Neutrophil (primary cell): ENCODE data around the gene MAN2C1.

ENCODE experiments used
- H3K27ac ChIP-seq: fragments of 200-600 bp; sonication (generic); 2 replicates; pipeline ENCODE4 v1.5.1; 2016; ENCODE audit warnings: mild to moderate bottlenecking, moderate library complexity
- H3K27me3 ChIP-seq: fragments of 200-600 bp; sonication (generic); 2 replicates; pipeline ENCODE4 v1.6.0; 2016; ENCODE audit warnings: mild to moderate bottlenecking
- H3K36me3 ChIP-seq: fragments of 200-600 bp; sonication (generic); 2 replicates; pipeline ENCODE4 v1.5.1; 2017
- H3K4me1 ChIP-seq, 2 experiments: fragments of 200-600 bp in 1 of 2; sonication (generic) in 1 of 2; 1 replicate in 1 of 2; 2 replicates in 1 of 2; pipeline versions ENCODE4 v1.5.1 to v1.6.1; 2013 to 2016; ENCODE audit warnings: low read depth in 1 of 2, low read length in 1 of 2, mild to moderate bottlenecking in 1 of 2, moderate library complexity in 1 of 2; ENCODE audit not compliant: control insufficient read depth in 1 of 2, insufficient read depth in 1 of 2
- H3K4me3 ChIP-seq, 2 experiments: fragments of 200-600 bp in 1 of 2; sonication (generic) in 1 of 2; 1 replicate in 1 of 2; 2 replicates in 1 of 2; pipeline ENCODE4 v1.5.1; 2013 to 2016; ENCODE audit warnings: low read depth in 1 of 2, low read length in 1 of 2, mild to moderate bottlenecking in 1 of 2, moderate library complexity in 1 of 2
- H3K9me3 ChIP-seq: fragments of 200-600 bp; sonication (generic); 2 replicates; pipeline ENCODE4 v1.5.1; 2016
- CTCF ChIP-seq: fragments of 200-600 bp; sonication (generic); IDR thresholded peaks from 2 replicates; pipeline ENCODE4 v1.5.1; 2016; ENCODE audit warnings: antibody characterized with exemption

Gene MAN2C1

GRCh38 chr15:75356517-75356916 is 11.9 kb downstream of the MAN2C1 start:
- H3K27me3 ChIP-seq: no peaks in the 10 kb centered on the region
- H3K9me3 ChIP-seq: no peaks in the 10 kb centered on the region
- H3K4me1 ChIP-seq: no peaks in the 10 kb centered on the region
- H3K36me3 ChIP-seq: peaks cover 82% of the 10 kb centered on the region
- H3K27ac ChIP-seq: no peak overlapping the region
- TF ChIP-seq CTCF: no peak
- H3K4me3 ChIP-seq: no peak overlapping the region

DNA sequence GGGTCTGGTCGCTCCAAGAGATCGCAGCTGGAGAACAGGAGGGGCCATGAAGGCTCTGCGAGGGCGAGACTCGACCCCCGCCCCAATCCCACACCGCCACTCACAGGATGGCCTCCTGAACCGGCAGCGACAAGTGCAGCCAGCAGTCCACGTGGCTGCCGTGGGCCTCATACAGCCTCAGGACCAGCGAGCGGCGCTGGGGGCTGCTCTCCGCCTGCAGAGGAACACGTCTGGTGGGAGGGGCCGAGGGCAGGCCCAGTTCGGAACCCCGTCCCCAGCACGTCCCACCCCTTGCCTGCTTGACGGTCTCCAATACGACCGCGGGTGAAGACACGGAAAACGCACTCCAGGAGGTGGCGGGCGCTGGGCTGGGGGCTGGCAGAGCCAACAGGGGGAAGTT is 12.4 kb downstream of the MAN2C1 start:
- Histone ChIP-seq H3K4me1 (peaks cover 0 to under 1% of the 10 kb centered on the region in 2 experiments), H3K9me3 (no peaks in the 10 kb centered on the region), H3K27me3 (no peaks in the 10 kb centered on the region), H3K36me3 (peaks cover 77% of the 10 kb centered on the region), H3K27ac (no peak overlapping the region), H3K4me3 (no peak overlapping the region)
- TF ChIP-seq CTCF: no peak

DNA sequence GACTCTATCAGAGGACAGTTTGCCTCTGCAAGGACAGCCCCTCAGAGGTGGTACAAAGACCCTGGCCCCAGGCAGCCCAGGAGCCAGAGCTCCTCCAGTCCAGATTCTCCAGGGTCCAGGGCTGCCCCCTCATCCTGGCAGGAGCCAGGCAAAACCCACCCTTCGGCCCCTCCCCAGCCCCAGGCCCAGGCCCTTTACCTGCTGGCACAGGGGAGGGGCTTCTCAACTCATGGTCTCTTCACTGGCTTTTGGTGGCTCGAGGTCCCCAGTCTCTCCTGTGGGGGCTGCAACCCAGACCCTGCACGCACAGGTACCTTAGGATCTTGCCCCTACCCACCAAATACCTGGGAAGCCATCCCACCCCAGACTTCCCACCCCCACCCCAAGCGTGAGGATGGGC is 13.0 kb downstream of the MAN2C1 start:
- no peak for TF ChIP-seq CTCF
- peaks cover 6 to 7% of the 10 kb centered on the region in 2 experiments for H3K4me1 ChIP-seq
- no peaks in the 10 kb centered on the region for H3K9me3 ChIP-seq
- no peak overlapping the region for H3K27ac ChIP-seq
- H3K36me3 ChIP-seq: peaks cover 71% of the 10 kb centered on the region
- no peaks in the 10 kb centered on the region for H3K27me3 ChIP-seq
- H3K4me3 ChIP-seq: no peak overlapping the region

- peaks cover 63% of the 10 kb centered on the region for H3K36me3 ChIP-seq
These were observed 14.0 kb downstream of the MAN2C1 start for GRCh38 chr15:75354454-75354853.

DNA sequence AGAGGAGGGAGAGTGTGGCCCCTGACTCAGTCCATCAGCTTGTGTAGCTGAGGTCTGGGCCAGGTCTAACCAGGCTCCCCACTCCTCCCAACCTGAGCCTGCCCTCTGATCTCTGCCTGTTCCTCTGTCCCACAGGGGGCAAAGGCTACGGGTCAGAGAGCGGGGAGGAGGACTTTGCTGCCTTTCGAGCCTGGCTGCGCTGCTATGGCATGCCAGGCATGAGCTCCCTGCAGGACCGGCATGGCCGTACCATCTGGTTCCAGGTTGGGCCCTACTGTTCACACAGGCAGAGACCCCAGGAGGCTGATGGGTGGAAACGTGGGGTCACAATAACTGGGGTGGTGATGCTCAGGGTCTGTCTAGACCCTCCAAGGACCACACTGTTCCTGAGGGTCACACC is 14.8 kb downstream of the MAN2C1 start:
- Histone ChIP-seq H3K4me1 (peaks cover 22 to 24% of the 10 kb centered on the region in 2 experiments), H3K4me3 (no peak overlapping the region), H3K27ac (no peak overlapping the region), H3K27me3 (peaks cover 7% of the 10 kb centered on the region), H3K9me3 (no peaks in the 10 kb centered on the region), H3K36me3 (peaks cover 54% of the 10 kb centered on the region)
- TF ChIP-seq CTCF: no peak

More at GRCh38 chr15:75354454-75354853, 14.0 kb downstream of the MAN2C1 start:
- no peaks in the 10 kb centered on the region for H3K27me3 ChIP-seq
- H3K27ac ChIP-seq: no peak overlapping the region
- H3K4me1 ChIP-seq: peaks cover 15 to 16% of the 10 kb centered on the region in 2 experiments
- no peak for TF ChIP-seq CTCF
- H3K9me3 ChIP-seq: no peaks in the 10 kb centered on the region
- no peak overlapping the region for H3K4me3 ChIP-seq
